Activated naive CD4-positive, alpha-beta T cell treated with anti-CD3 and anti-CD28 coated beads, Interleukin-2, amount 50 U/mL, for 24 hours (primary cell): ENCODE measurements around the gene FOSB.

Source experiments
- H3K27ac Mint-ChIP-seq: one replicate; pipeline ENCODE4 v1.8.0; 2021; ENCODE audit warnings: mild to moderate bottlenecking, mixed read lengths
- H3K27me3 Mint-ChIP-seq: one replicate; pipeline ENCODE4 v1.8.0; 2021; ENCODE audit warnings: mixed read lengths
- H3K36me3 Mint-ChIP-seq: one replicate; pipeline ENCODE4 v1.8.0; 2021; ENCODE audit warnings: mixed read lengths
- H3K4me1 Mint-ChIP-seq: one replicate; pipeline ENCODE4 v1.8.0; 2021; ENCODE audit warnings: mixed read lengths
- H3K4me3 Mint-ChIP-seq: one replicate; pipeline ENCODE4 v1.8.0; 2021; ENCODE audit warnings: mild to moderate bottlenecking, mixed read lengths
- H3K9me3 Mint-ChIP-seq: one replicate; pipeline ENCODE4 v1.8.0; 2021; ENCODE audit warnings: mixed read lengths

The FOSB gene

DNA sequence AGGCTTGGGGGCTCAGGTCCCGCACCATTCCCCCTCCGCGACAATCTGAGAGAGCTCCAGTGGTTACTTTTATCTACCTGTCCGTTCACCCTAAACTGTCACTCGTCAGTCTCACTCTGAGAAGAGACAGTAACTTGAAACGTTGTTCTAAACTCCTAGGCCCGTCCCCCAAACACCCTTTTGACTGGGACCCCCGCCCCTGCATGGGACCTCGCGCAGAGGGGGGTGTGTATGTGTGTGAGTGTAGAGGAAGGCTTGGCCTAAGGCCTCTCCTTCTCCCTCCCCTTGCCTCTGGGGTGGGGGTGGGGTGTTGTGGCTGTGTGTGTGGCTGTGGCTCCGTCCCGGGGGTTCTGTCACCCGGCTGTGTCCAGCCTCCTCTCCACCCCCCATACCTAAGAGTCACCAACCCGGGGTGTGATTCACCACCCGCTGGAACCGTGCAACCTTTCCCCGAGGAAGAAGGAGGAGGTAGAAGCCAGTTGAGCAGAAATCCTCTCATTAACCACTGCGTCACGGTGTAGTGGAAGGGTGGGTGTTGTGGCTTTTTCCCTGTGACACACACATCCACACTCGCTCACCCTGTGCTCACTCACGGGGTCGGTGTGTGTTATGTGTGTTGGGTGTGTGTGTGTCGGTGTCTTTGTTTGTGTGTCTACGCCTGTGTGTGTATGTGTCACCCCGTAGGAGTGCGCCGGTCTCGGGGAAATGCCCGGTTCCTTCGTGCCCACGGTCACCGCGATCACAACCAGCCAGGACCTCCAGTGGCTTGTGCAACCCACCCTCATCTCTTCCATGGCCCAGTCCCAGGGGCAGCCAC lies 2.4 kb downstream of the FOSB start:
- Mint-ChIP-seq H3K36me3 (peaks cover 17% of the 10 kb centered on the region), H3K4me3 (peak overlapping the region; percentile 92), H3K4me1 (peaks cover 32% of the 10 kb centered on the region), H3K9me3 (no peaks in the 10 kb centered on the region), H3K27me3 (peaks cover 6% of the 10 kb centered on the region), H3K27ac (peak overlapping the region; percentile 90)

DNA sequence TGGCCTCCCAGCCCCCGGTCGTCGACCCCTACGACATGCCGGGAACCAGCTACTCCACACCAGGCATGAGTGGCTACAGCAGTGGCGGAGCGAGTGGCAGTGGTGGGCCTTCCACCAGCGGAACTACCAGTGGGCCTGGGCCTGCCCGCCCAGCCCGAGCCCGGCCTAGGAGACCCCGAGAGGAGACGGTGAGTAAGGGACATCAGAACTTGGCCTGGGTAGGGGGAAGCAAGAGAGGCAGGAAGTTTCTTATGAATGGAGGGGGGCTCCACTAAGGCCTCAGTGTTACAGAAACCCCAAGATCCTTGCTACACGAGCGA lies 2.9 kb downstream of the FOSB start:
- Mint-ChIP-seq H3K4me1 (peaks cover 33% of the 10 kb centered on the region), H3K27me3 (peaks cover 6% of the 10 kb centered on the region), H3K9me3 (no peaks in the 10 kb centered on the region), H3K4me3 (peak overlapping the region; percentile 92), H3K27ac (no peak overlapping the region), H3K36me3 (peaks cover 17% of the 10 kb centered on the region)

DNA sequence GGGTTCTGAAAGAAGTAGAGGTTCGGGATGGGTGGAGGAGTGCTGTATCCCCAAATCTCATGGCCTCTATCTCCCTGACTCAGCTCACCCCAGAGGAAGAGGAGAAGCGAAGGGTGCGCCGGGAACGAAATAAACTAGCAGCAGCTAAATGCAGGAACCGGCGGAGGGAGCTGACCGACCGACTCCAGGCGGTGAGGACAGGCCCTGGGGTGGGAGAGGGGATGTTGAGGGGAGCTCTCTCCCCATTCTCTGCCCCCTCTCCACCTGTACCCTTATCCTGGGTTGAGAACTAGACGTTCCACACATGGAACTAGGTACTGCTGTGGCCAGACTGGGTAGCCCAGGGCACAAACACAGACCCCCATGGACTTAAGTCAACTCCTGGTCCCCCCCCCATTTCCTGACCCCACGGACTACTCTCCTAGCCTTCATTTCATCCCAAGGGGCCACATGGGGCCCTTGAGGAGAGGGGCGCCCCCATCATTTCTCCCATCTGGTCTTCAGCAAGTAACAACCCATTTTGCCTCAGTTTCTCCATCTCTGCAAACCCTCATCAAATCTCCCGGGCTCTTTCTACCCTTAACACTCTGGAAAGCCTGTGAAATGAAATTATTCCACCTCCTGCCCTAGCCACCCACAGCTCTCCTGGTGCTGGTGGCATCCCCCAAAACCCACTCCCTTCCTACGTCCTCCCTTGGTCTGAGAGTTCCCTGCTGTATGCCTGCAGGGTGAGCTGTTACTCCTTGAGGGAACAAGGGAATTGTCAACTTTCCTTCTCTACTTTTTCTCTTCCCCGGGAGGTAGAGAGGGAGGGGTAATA lies 3.5 kb downstream of the FOSB start:
- peak overlapping the region; percentile 92 for H3K4me3 Mint-ChIP-seq
- H3K9me3 Mint-ChIP-seq = no peaks in the 10 kb centered on the region
- H3K36me3 Mint-ChIP-seq = peaks cover 17% of the 10 kb centered on the region
- H3K27ac Mint-ChIP-seq = no peak overlapping the region
- H3K27me3 Mint-ChIP-seq = peaks cover 6% of the 10 kb centered on the region
- H3K4me1 Mint-ChIP-seq = peaks cover 35% of the 10 kb centered on the region

DNA sequence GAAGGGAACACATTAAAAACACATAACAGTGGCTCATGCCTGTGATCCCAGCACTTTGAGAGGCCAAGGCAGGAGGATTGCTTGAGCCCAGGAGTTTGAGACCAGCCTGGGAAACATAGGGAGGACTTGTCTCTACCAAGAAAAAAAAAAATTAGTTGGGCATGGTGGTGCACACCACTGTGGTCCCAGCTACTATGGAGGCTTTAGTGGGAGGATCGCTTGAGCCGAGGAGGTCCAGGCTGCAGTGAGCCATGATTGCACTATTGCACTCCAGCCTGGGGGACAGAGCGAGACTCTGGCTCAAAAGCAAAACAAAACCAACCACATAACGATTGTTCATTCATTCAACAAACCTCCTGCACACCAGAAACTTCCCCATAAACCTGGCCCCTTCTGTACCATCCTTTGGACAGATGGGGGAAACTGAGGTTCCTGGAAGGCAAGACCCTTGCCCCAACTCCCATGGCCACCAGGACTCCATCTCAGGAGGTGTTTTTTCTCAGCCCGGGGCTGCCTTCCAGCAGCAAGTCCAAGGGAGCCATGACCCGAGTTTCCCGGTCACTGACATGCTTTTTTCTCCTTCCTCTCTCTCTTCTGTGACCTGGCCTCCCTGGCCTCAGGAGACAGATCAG lies 4.3 kb downstream of the FOSB start:
- peaks cover 6% of the 10 kb centered on the region for H3K27me3 Mint-ChIP-seq
- peaks cover 17% of the 10 kb centered on the region for H3K36me3 Mint-ChIP-seq
- H3K9me3 Mint-ChIP-seq = no peaks in the 10 kb centered on the region
- H3K4me1 Mint-ChIP-seq = peaks cover 37% of the 10 kb centered on the region
- no peak overlapping the region for H3K27ac Mint-ChIP-seq
- peak overlapping the region; percentile 67 for H3K4me3 Mint-ChIP-seq

DNA sequence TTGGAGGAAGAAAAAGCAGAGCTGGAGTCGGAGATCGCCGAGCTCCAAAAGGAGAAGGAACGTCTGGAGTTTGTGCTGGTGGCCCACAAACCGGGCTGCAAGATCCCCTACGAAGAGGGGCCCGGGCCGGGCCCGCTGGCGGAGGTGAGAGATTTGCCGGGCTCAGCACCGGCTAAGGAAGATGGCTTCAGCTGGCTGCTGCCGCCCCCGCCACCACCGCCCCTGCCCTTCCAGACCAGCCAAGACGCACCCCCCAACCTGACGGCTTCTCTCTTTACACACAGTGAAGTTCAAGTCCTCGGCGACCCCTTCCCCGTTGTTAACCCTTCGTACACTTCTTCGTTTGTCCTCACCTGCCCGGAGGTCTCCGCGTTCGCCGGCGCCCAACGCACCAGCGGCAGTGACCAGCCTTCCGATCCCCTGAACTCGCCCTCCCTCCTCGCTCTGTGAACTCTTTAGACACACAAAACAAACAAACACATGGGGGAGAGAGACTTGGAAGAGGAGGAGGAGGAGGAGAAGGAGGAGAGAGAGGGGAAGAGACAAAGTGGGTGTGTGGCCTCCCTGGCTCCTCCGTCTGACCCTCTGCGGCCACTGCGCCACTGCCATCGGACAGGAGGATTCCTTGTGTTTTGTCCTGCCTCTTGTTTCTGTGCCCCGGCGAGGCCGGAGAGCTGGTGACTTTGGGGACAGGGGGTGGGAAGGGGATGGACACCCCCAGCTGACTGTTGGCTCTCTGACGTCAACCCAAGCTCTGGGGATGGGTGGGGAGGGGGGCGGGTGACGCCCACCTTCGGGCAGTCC lies 5.0 kb downstream of the FOSB start:
- Mint-ChIP-seq H3K4me3 (no peak overlapping the region), H3K27me3 (peaks cover 6% of the 10 kb centered on the region), H3K36me3 (peaks cover 17% of the 10 kb centered on the region), H3K4me1 (peaks cover 40% of the 10 kb centered on the region), H3K27ac (no peak overlapping the region), H3K9me3 (no peaks in the 10 kb centered on the region)

DNA sequence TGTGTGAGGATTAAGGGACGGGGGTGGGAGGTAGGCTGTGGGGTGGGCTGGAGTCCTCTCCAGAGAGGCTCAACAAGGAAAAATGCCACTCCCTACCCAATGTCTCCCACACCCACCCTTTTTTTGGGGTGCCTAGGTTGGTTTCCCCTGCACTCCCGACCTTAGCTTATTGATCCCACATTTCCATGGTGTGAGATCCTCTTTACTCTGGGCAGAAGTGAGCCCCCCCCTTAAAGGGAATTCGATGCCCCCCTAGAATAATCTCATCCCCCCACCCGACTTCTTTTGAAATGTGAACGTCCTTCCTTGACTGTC lies 5.5 kb downstream of the FOSB start:
- peaks cover 6% of the 10 kb centered on the region for H3K27me3 Mint-ChIP-seq
- H3K9me3 Mint-ChIP-seq = no peaks in the 10 kb centered on the region
- H3K36me3 Mint-ChIP-seq = peaks cover 17% of the 10 kb centered on the region
- no peak overlapping the region for H3K4me3 Mint-ChIP-seq
- peaks cover 45% of the 10 kb centered on the region for H3K4me1 Mint-ChIP-seq
- no peak overlapping the region for H3K27ac Mint-ChIP-seq

DNA sequence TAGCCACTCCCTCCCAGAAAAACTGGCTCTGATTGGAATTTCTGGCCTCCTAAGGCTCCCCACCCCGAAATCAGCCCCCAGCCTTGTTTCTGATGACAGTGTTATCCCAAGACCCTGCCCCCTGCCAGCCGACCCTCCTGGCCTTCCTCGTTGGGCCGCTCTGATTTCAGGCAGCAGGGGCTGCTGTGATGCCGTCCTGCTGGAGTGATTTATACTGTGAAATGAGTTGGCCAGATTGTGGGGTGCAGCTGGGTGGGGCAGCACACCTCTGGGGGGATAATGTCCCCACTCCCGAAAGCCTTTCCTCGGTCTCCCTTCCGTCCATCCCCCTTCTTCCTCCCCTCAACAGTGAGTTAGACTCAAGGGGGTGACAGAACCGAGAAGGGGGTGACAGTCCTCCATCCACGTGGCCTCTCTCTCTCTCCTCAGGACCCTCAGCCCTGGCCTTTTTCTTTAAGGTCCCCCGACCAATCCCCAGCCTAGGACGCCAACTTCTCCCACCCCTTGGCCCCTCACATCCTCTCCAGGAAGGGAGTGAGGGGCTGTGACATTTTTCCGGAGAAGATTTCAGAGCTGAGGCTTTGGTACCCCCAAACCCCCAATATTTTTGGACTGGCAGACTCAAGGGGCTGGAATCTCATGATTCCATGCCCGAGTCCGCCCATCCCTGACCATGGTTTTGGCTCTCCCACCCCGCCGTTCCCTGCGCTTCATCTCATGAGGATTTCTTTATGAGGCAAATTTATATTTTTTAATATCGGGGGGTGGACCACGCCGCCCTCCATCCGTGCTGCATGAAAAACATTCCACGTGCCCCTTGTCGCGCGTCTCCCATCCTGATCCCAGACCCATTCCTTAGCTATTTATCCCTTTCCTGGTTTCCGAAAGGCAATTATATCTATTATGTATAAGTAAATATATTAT lies 6.1 kb downstream of the FOSB start:
- H3K27ac Mint-ChIP-seq = peak overlapping the region; percentile 20
- no peaks in the 10 kb centered on the region for H3K9me3 Mint-ChIP-seq
- peaks cover 51% of the 10 kb centered on the region for H3K4me1 Mint-ChIP-seq

DNA sequence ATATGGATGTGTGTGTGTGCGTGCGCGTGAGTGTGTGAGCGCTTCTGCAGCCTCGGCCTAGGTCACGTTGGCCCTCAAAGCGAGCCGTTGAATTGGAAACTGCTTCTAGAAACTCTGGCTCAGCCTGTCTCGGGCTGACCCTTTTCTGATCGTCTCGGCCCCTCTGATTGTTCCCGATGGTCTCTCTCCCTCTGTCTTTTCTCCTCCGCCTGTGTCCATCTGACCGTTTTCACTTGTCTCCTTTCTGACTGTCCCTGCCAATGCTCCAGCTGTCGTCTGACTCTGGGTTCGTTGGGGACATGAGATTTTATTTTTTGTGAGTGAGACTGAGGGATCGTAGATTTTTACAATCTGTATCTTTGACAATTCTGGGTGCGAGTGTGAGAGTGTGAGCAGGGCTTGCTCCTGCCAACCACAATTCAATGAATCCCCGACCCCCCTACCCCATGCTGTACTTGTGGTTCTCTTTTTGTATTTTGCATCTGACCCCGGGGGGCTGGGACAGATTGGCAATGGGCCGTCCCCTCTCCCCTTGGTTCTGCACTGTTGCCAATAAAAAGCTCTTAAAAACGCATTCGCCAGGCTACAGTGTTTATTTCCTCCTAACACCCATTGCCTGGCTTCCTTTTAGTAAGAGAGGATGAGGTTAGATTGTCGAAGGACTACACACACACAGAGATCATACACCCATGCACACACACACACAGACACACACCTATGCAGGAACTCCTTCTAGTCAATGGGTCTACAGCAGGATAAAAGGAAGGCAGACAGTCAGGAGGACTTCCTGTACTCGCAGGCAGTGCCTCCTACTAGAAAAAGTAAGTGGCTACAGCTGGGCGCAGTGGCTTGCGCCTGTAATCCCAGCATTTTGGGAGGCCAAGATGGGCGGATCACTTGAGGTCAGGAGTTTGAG lies 7.1 kb downstream of the FOSB start:
- H3K4me1 Mint-ChIP-seq = peaks cover 52% of the 10 kb centered on the region
- peaks cover 6% of the 10 kb centered on the region for H3K27me3 Mint-ChIP-seq
- no peaks in the 10 kb centered on the region for H3K9me3 Mint-ChIP-seq
- H3K36me3 Mint-ChIP-seq = peaks cover 17% of the 10 kb centered on the region
- H3K27ac Mint-ChIP-seq = peak overlapping the region; percentile 30
- no peak overlapping the region for H3K4me3 Mint-ChIP-seq

More for the DNA sequence above, 6.1 kb downstream of the FOSB start:
- Mint-ChIP-seq H3K4me3 (no peak overlapping the region), H3K27me3 (peaks cover 6% of the 10 kb centered on the region), H3K36me3 (peaks cover 17% of the 10 kb centered on the region)

DNA sequence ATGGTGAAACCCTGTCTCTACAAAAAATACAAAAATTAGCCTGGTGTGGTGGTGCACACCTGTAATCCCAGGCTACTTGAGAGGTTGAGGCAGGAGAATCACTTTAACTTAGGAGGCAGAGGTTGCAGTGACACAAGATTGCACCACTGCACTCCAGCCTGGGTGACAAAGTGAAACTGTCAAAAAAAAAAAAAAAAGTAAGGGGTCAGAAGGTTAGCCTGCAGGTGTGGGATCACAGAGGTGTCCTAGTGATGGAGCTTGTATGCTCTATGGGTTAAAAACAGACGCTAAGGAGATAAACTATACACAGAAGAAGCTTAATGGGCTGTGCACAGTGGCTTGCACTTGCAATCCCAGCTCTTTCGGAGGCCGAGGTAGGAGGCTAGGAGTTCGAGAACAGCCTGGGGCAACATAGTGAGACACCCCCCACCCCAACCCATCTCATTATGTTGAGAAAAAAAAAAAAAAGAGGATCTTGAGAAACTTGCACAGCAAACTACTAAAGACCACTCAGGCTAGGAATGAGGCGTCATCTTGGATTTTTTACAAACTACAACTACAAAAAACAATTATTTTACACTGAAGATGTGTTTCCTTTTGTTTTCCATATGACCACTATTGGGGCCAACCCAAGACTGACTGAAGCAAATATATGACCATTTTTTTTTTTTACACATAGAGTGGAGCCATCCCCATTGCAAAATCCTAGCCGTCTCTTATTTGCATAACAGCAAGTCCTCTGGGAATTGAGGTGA lies 7.9 kb downstream of the FOSB start:
- Mint-ChIP-seq H3K27ac (no peak overlapping the region), H3K36me3 (peaks cover 15% of the 10 kb centered on the region), H3K4me1 (peaks cover 47% of the 10 kb centered on the region), H3K4me3 (no peak overlapping the region), H3K27me3 (peaks cover 6% of the 10 kb centered on the region), H3K9me3 (no peaks in the 10 kb centered on the region)

DNA sequence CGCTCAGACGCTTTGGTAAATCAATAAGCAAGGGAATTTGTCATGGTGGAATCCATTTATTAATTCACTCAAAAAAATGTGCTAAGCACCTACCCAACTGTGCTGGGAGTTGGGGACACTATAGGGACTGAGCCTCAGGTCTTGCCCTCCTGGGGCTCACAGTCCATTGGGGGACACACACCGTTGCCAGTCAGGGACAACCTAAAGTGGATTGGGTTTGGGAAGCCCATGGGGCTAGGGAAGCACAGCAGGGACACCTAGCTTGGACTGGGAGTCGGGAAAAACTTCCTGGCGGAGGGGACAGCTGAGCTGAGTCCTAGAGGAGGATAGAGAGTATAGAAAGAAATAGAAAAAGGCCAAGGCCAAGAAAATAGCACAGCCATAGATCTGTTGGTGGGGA lies 8.5 kb downstream of the FOSB start:
- Mint-ChIP-seq H3K4me1 (peaks cover 44% of the 10 kb centered on the region), H3K36me3 (peaks cover 15% of the 10 kb centered on the region), H3K9me3 (no peaks in the 10 kb centered on the region), H3K27me3 (peaks cover 6% of the 10 kb centered on the region), H3K4me3 (peak overlapping the region; percentile 59), H3K27ac (no peak overlapping the region)

DNA sequence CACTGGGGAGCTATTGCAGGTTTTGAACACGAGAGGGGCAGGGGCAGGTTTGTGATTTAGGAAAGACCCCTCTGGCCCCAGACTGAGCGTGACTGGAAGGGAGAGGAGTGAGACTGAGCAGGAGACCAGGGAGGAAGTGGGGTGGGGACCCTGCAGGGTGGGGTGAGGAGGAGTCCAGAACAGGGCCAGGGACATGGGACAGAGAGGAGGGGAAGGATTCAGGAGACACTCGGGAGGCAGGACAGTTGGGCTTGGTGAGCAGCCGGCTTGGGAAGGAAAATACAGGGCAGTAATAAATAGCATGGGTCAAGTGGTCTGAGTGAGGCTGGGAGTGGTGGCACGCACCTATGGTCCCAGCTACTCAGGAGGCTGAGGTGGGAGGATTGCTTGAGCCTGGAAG lies 9.4 kb downstream of the FOSB start:
- Mint-ChIP-seq H3K27me3 (peaks cover 2% of the 10 kb centered on the region), H3K4me3 (peak overlapping the region; percentile 75), H3K4me1 (peaks cover 44% of the 10 kb centered on the region), H3K27ac (peak overlapping the region; percentile 74), H3K36me3 (peaks cover 7% of the 10 kb centered on the region), H3K9me3 (no peaks in the 10 kb centered on the region)

DNA sequence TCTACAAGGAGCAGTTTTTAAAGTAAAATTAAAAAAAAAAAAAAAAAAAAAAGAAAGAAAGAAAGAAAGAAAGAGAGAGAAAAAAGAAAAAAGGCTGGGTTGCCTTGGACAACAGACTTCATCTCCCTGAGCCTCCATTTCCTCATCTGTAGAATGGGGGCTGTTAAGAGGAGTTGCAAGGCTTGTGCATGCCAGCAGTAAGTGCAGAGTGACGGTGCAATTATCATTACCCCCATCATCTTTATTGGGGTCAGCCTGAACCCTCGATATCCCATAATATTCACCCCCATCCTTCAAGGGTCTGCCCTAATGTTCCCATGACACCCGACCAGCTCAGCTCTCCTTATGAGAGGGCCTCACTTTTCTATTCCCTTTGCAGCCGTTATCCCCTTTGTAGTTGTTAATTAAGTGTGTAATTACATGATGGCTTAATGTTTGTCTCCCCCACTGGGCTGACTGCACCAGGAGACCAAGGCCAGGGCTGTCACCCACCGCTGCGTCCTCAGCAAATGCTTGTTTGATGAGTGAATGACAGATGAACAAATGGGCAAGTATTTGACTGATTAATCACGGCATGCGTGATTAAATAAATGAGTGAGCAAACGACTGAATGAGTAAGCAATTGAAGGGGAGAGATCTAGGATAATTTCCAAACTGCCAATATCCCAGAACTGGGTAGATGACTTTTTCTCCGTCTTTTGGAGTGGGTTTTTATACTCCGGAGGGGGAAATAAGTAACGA lies 10.1 kb downstream of the FOSB start:
- peak overlapping the region; percentile 80 for H3K4me3 Mint-ChIP-seq
- no peaks in the 10 kb centered on the region for H3K9me3 Mint-ChIP-seq
- peaks cover 40% of the 10 kb centered on the region for H3K4me1 Mint-ChIP-seq
- no peaks in the 10 kb centered on the region for H3K27me3 Mint-ChIP-seq
- peak overlapping the region; percentile 83 for H3K27ac Mint-ChIP-seq
- peaks cover 3% of the 10 kb centered on the region for H3K36me3 Mint-ChIP-seq
